Adrenal gland (tissue), 12 donors: Measurements from ENCODE around the gene ASCL2. TPM values are rescaled to one million over a fixed set of nuclear protein-coding genes. Genes with fewer than 3 reads are reported as not detected.

Source experiments
- DNase-seq, 7 donors: peaks; one replicate each; pipeline ENCODE4 v3.0.0-alpha.2; 2019 to 2020
- H3K27ac ChIP-seq, 5 donors: fragments of 200-600 bp; sonication (generic) in 4 of 5; 1 replicate in 3 of 5; 2 replicates in 2 of 5; pipeline versions ENCODE4 v1.5.1 to v1.8.0; 2016 to 2020; ENCODE audit warnings: mild to moderate bottlenecking in 1 of 5
- H3K27me3 ChIP-seq: fragments of 200-600 bp; 2 replicates; pipeline ENCODE4 v1.8.0; 2021
- H3K36me3 ChIP-seq, 2 donors: fragments of 200-600 bp; replicated peaks in 1 of 2; 1 replicate in 1 of 2; 2 replicates in 1 of 2; pipeline versions ENCODE4 v1.5.1 to v1.8.0; 2018 to 2022
- H3K4me1 ChIP-seq, 2 donors: fragments of 200-600 bp; replicated peaks in 1 of 2; 1 replicate in 1 of 2; 2 replicates in 1 of 2; pipeline versions ENCODE4 v1.5.1 to v1.8.0; 2018 to 2021
- H3K4me3 ChIP-seq, 4 donors: fragments of 200-600 bp; sonication (generic) in 3 of 4; one replicate each; pipeline ENCODE4 v1.5.1; 2016 to 2018
- H3K9me3 ChIP-seq, 3 donors: fragments of 200-600 bp; sonication (generic) in 1 of 3; replicated peaks in 1 of 3; 1 replicate in 2 of 3; 2 replicates in 1 of 3; pipeline versions ENCODE4 v1.5.1 to v1.8.0; 2016 to 2021
- POLR2A ChIP-seq, 2 donors: fragments of 450-650 bp; IDR thresholded peaks; one replicate each; pipeline ENCODE4 v1.6.1; 2017; ENCODE audit warnings: antibody characterized with exemption in 2 of 2, mild to moderate bottlenecking in 2 of 2, moderate library complexity in 1 of 2
- WGBS, 4 donors: extraction: QIAGEN DNeasy Blood & Tissue Kit in 2 of 4; methylation state at CpG; one replicate each; pipeline versions ENCODE4 v1.1.5 to v1.1.7; 2013 to 2017; 5-methylcytosine and 5-hydroxymethylcytosine counted together
- intact Hi-C, 2 donors: fragments of 100-400 bp; cut with DNase I; formaldehyde crosslinking; loops; one replicate each; pipeline versions ENCODE4 v1.14.1 to v1.15.0; 2022 to 2023
- polyA plus RNA-seq, 3 donors: library from polyadenylated mRNA; stranded (reverse); fragments of 200-250 nt in 2 of 3; fragments of 350-450 nt in 1 of 3; fragmentation: Illumina TruSeq in 1 of 3; extraction: RNeasy Lipid Tissue Mini Kit (QIAGEN cat#74804) in 1 of 3; gene quantifications; one replicate each; pipeline ENCODE4 v1.2.3, GENCODE V29; 2013 to 2014
- total RNA-seq, 9 donors: library from RNA; depleted of rRNA in 4 of 9; stranded (reverse); fragments of >200 nt in 4 of 9; fragments of 120-200 nt in 1 of 9; fragmentation: NEBNext Ultra II Directional in 1 of 9; extraction: Animal tissue kit (Norgen Biotek cat#: 25700) in 1 of 9; gene quantifications; one replicate each; pipeline versions ENCODE4 v1.1.0 to v1.2.4, GENCODE V29; 2013 to 2023
- TF ChIP-seq, protein P1 (sequence below), 6 experiments: fragments of 450-650 bp in 4 of 6; fragments of 200-600 bp in 2 of 6; sonication (generic) in 1 of 6; IDR thresholded peaks; 1 replicate in 5 of 6; 2 replicates in 1 of 6; pipeline versions ENCODE4 v1.5.1 to v1.8.0; 2016 to 2021; ENCODE audit warnings: antibody characterized with exemption in 6 of 6, mild to moderate bottlenecking in 2 of 6, moderate library complexity in 1 of 6
- donor health status: healthy with polysubstance abuse.
- donor health status: Bipolar disorder and iron deficiency.
- donor health status: DM: yes; HTN: yes; CAD: no.
- donor health status: DM: no; HTN: no; CAD: no.
- donor health status: DM: no; HTN: no; CAD: no.
- donor health status: DM: yes; HTN: yes; CAD: no.

Gene ASCL2
- total and polyA plus RNA-seq, 12 donors = 0.11 to 2.2 (median 0.77) TPM; not detected in 2

DNA sequence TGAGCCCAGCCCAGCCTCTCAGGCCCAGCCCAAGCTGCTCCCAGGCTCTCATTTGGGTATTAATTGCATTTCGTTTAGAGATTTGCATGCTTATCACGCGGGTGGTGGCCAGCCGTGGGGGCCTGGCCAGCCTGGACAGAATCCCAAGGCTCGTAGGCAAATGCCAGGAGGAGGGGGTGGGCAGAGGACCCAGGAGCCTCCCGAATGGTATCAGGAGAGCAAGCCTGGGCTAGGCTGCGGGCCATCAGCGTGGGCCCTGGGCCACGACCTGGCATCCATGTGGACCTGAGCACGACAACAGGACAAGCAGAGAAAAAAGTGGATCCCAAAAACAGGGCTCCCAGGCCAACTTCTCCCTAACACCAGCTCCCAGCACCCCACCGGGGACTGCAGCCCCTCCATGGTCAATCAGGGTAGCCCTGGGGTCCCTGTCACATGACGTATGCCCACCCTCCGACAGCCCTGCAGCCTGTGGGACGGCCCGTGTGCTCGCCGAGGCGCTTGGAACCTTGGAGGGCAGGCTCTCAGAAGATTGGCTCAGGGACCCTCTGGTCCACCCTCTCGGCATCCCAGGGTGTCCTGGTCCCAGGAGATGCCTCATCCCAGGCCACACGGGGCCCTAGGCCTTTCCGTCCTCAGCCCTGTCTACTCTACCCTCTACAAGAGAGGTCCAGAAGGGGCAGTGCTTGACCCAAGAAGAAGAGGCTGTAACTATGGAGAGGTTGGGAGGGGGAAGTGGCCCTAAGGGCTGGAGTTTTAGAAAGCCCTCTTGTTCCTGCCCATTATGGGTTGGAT lies 8.8 kb downstream of the ASCL2 start:
- intact Hi-C loops = no loop called here
- Histone ChIP-seq H3K4me1 (no peaks in the 10 kb centered on the region), H3K27me3 (peaks cover 7% of the 10 kb centered on the region), H3K4me3 (no peak overlapping the region), H3K27ac (no peak overlapping the region), H3K9me3 (no peaks in the 10 kb centered on the region), H3K36me3 (no peaks in the 10 kb centered on the region)
- WGBS, 4 donors = 76 to 85% (median 81%) methylated on average over 15 to 21 of the region's 21 CpGs
- TF ChIP-seq POLR2A (IDR thresholded peaks at IDR 0.05) = no peak
- TF ChIP-seq, protein P1, sequence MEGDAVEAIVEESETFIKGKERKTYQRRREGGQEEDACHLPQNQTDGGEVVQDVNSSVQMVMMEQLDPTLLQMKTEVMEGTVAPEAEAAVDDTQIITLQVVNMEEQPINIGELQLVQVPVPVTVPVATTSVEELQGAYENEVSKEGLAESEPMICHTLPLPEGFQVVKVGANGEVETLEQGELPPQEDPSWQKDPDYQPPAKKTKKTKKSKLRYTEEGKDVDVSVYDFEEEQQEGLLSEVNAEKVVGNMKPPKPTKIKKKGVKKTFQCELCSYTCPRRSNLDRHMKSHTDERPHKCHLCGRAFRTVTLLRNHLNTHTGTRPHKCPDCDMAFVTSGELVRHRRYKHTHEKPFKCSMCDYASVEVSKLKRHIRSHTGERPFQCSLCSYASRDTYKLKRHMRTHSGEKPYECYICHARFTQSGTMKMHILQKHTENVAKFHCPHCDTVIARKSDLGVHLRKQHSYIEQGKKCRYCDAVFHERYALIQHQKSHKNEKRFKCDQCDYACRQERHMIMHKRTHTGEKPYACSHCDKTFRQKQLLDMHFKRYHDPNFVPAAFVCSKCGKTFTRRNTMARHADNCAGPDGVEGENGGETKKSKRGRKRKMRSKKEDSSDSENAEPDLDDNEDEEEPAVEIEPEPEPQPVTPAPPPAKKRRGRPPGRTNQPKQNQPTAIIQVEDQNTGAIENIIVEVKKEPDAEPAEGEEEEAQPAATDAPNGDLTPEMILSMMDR (IDR thresholded peaks at IDR 0.05) = no peak
- DNase-seq = peak in 2 of 7 donors; percentile 10 to 30

DNA sequence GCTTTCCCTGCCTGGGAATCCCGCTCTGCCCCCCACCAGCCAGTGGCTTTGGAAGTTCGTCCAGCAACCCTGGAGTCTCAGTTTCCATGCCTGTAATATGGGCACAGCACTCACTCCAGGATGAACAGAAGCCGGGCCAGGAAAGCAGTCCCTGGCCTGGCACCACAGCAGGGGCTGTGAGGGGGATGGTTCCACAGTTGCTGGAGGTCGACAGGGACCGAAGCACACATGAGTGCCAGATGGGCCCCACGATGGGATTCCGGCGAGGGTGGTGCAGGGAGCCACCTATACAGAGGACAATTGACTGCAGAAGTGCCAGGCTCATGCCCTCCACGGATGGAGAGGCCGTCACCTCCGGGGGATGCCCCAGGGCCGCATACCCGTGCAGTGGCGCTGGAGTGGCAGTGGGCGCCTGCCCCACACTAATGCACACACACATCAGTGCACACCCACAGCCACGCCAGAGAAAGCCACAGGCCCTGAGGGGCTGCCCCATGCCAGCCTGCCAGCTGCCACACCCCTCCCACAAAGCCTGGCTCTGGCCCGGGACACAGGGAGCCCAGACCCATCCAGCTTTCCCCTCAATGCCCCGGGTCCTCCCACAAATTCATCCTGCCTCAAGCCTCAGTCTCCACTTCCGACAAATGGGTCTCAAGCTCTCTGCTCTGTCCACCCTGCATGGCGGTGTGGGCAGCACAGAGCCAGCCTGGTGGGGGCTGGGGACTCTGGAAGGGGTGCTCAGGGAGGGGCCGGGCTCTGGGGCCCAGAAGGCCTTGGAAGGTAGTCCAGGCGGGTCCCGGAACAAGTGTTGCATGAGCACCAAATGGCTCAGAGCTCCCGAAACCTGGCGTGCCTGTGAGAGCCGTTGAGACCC lies 9.7 kb downstream of the ASCL2 start:
- TF ChIP-seq POLR2A (IDR thresholded peaks at IDR 0.05) = no peak
- TF ChIP-seq, protein P1 (IDR thresholded peaks at IDR 0.05) = no peak
- Histone ChIP-seq H3K36me3 (no peaks in the 10 kb centered on the region), H3K9me3 (no peaks in the 10 kb centered on the region), H3K27ac (no peak overlapping the region), H3K4me1 (no peaks in the 10 kb centered on the region), H3K27me3 (peaks cover 7% of the 10 kb centered on the region), H3K4me3 (no peak overlapping the region)
- DNase-seq = peak in 2 of 7 donors; percentile 11 to 24
- whole genome bisulfite sequencing, 4 donors = 77 to 89% (median 82%) methylated on average over 10 to 26 of the region's 26 CpGs
- intact Hi-C loops = no loop called here

DNA sequence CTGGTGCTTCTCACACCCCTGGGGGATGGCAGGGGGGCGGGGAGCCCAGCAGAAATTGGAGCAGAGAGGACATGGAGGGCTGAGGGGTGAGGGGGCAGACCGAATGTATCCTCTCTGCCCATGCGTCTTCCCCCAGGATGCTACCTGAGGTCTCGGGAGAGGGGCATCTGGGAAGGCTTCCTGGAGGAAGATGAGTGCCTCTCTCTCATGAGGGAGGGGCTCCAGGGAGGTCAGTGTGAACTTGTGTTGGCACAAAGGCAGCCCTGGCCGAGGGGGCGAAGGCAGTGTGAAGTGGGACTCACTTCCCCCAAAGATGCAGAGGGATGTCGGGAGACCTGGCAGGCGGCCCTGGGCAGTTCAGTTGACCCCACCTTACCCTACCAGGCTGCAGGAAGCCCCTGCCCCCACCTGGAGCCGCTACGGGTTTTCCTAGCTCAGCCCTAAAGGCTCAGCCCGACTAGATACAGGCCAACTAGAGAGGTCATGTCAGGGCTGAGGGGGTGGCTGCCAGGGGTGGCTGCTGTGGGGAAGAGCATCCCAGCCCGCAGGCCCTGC lies 10.4 kb downstream of the ASCL2 start:
- H3K27ac ChIP-seq = no peak overlapping the region
- intact Hi-C loops = no loop called here
- 60 to 86% (median 65%) methylated on average over 4 to 12 of the region's 12 CpGs for WGBS, 4 donors
- TF ChIP-seq, protein P1 (IDR thresholded peaks at IDR 0.05) = no peak
- TF ChIP-seq POLR2A (IDR thresholded peaks at IDR 0.05) = no peak
- peaks cover 7% of the 10 kb centered on the region for H3K27me3 ChIP-seq
- no peaks in the 10 kb centered on the region for H3K4me1 ChIP-seq
- H3K9me3 ChIP-seq = no peaks in the 10 kb centered on the region
- H3K36me3 ChIP-seq = no peaks in the 10 kb centered on the region
- no peak for DNase-seq
- no peak overlapping the region for H3K4me3 ChIP-seq

DNA sequence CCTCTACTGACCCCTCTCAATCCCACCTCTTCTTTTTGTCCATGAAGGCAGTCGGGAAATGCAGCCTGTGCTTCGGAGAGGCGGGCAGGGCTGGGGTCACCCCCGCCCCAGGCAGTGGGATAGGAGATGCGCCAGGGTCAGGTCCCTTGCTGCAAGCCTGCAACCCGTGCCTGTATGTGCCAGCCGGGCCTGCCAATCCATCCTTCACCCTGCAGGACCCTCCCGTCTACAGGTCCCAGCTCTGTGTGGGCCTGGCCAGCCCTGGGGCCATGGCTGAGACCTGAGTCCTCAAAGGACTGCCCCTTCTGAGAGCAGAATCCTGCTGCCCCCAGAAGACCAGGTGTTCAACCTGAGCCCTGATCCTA lies 10.9 kb downstream of the ASCL2 start:
- no peaks in the 10 kb centered on the region for H3K4me1 ChIP-seq
- DNase-seq = peak in 2 of 7 donors; percentile 10 to 25
- whole genome bisulfite sequencing, 4 donors = 71 to 88% (median 74%) methylated on average over 8 of the region's 8 CpGs
- H3K9me3 ChIP-seq = no peaks in the 10 kb centered on the region
- no peak overlapping the region for H3K4me3 ChIP-seq
- TF ChIP-seq, protein P1 (IDR thresholded peaks at IDR 0.05) = no peak
- TF ChIP-seq POLR2A (IDR thresholded peaks at IDR 0.05) = no peak
- no peak overlapping the region for H3K27ac ChIP-seq
- no peaks in the 10 kb centered on the region for H3K36me3 ChIP-seq
- intact Hi-C loops = no loop called here
- peaks cover 7% of the 10 kb centered on the region for H3K27me3 ChIP-seq
